HL-60 (cell line): ENCODE results near the gene BTBD9.

Experiments
- DNase-seq, 2 experiments: peaks; one replicate each; pipeline ENCODE4 v3.0.0-alpha.2; 2010 to 2020; ENCODE audit warnings: low read depth in 1 of 2, low spot score in 1 of 2
- H3K27ac ChIP-seq: fragments of 250-450 bp; sonication (Bioruptor Pico); replicated peaks from 2 replicates; pipeline ENCODE4 v1.5.1; 2020; ENCODE audit warnings: mild to moderate bottlenecking, moderate library complexity
- H3K27me3 ChIP-seq: fragments of 250-450 bp; sonication (Bioruptor Pico); 2 replicates; pipeline ENCODE4 v1.5.1; 2021; ENCODE audit warnings: mild to moderate bottlenecking, moderate library complexity; ENCODE audit not compliant: insufficient read depth, poor library complexity, severe bottlenecking
- H3K4me3 ChIP-seq: replicated peaks from 2 replicates; pipeline ENCODE4 v1.5.1; 2011; ENCODE audit warnings: mild to moderate bottlenecking, control low read depth, low read length; ENCODE audit not compliant: insufficient read depth
- GABPA ChIP-seq: IDR thresholded peaks from 2 replicates; pipeline ENCODE4 v1.6.1; 2012; ENCODE audit warnings: low read depth
- POLR2AphosphoS5 ChIP-seq: IDR thresholded peaks from 2 replicates; pipeline ENCODE4 v1.6.1; 2012; ENCODE audit warnings: low read depth
- SPI1 ChIP-seq: IDR thresholded peaks from 2 replicates; pipeline ENCODE4 v1.6.1; 2012; ENCODE audit warnings: low read depth, mild to moderate bottlenecking, borderline replicate concordance
- TF ChIP-seq, protein P1 (sequence below): IDR thresholded peaks from one replicate; pipeline ENCODE4 v1.5.1; 2011; ENCODE audit warnings: low read length, control low read depth, inconsistent platforms; ENCODE audit not compliant: insufficient read depth
- TF ChIP-seq, protein P2 (sequence below): IDR thresholded peaks from 2 replicates; pipeline ENCODE4 v1.6.1; 2012; ENCODE audit warnings: low read depth; ENCODE audit not compliant: insufficient replicate concordance

The BTBD9 gene

DNA sequence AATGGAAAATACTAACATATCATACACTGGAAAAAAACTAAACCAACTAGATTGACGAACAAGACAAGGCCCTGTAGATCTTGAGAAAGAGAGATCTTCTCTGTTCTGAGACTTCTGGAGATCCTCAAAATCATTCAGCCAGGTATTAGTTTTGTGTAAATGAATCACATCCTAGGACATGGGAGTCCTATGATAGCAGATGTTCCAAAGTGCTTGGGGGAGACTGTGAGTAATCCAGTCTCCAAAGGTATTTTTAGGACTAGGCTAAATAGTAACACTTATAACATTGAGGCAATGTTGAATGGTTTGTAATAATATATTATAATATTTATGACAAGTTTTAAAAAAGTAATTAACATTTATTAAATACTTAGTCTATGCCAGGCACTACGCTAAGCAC is 275.0 kb downstream of the BTBD9 start:
- TF ChIP-seq, protein P1, sequence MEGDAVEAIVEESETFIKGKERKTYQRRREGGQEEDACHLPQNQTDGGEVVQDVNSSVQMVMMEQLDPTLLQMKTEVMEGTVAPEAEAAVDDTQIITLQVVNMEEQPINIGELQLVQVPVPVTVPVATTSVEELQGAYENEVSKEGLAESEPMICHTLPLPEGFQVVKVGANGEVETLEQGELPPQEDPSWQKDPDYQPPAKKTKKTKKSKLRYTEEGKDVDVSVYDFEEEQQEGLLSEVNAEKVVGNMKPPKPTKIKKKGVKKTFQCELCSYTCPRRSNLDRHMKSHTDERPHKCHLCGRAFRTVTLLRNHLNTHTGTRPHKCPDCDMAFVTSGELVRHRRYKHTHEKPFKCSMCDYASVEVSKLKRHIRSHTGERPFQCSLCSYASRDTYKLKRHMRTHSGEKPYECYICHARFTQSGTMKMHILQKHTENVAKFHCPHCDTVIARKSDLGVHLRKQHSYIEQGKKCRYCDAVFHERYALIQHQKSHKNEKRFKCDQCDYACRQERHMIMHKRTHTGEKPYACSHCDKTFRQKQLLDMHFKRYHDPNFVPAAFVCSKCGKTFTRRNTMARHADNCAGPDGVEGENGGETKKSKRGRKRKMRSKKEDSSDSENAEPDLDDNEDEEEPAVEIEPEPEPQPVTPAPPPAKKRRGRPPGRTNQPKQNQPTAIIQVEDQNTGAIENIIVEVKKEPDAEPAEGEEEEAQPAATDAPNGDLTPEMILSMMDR: no peak
- TF ChIP-seq GABPA: no peak
- Histone ChIP-seq H3K27ac (no peak overlapping the region), H3K27me3 (no peaks in the 10 kb centered on the region), H3K4me3 (no peak overlapping the region)
- no peak for DNase-seq

DNA sequence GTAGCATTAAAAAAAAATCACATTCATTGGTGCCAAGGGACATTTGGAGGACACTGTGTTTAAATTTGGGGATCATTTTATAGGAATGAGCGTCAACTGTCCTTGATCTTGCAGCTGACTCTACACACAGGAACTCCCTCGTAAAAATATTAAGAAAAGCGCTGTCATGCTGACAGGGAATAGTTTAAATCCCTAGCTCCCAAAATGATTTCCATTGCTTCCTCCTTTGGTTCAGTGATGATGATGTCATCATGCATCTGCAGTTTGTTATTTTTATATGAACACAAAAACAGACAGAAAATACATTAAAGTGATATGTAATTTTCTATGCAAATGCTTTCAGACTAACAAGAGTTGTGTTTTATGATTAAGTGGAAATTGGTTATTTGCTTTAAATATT is 275.6 kb downstream of the BTBD9 start:
- TF ChIP-seq GABPA: no peak
- no peak for TF ChIP-seq SPI1
- TF ChIP-seq POLR2AphosphoS5: no peak
- TF ChIP-seq, protein P1: no peak
- TF ChIP-seq, protein P2, sequence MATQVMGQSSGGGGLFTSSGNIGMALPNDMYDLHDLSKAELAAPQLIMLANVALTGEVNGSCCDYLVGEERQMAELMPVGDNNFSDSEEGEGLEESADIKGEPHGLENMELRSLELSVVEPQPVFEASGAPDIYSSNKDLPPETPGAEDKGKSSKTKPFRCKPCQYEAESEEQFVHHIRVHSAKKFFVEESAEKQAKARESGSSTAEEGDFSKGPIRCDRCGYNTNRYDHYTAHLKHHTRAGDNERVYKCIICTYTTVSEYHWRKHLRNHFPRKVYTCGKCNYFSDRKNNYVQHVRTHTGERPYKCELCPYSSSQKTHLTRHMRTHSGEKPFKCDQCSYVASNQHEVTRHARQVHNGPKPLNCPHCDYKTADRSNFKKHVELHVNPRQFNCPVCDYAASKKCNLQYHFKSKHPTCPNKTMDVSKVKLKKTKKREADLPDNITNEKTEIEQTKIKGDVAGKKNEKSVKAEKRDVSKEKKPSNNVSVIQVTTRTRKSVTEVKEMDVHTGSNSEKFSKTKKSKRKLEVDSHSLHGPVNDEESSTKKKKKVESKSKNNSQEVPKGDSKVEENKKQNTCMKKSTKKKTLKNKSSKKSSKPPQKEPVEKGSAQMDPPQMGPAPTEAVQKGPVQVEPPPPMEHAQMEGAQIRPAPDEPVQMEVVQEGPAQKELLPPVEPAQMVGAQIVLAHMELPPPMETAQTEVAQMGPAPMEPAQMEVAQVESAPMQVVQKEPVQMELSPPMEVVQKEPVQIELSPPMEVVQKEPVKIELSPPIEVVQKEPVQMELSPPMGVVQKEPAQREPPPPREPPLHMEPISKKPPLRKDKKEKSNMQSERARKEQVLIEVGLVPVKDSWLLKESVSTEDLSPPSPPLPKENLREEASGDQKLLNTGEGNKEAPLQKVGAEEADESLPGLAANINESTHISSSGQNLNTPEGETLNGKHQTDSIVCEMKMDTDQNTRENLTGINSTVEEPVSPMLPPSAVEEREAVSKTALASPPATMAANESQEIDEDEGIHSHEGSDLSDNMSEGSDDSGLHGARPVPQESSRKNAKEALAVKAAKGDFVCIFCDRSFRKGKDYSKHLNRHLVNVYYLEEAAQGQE: no peak
- H3K27me3 ChIP-seq: no peaks in the 10 kb centered on the region
- no peak for DNase-seq
- no peak overlapping the region for H3K4me3 ChIP-seq
- H3K27ac ChIP-seq: no peak overlapping the region

DNA sequence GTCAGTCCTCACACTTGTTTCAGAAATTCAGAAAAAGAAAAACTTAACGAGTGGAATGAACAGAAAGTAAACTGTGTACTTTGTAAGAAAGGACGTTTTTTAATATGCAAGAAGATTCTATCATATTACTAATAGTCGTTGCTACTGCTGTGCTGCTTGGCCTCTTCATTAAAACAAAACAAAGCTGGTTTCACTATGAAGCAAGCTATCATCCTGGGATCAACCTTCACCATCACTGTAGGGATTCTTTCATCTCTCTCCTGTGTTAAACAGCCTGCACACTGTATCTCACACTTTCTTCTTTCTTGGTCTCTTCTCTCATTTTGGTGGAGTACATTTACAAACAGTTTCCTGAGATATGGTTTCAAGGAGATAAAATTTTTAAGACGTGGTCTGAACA is 284.2 kb downstream of the BTBD9 start:
- Histone ChIP-seq H3K27ac (no peak overlapping the region), H3K27me3 (no peaks in the 10 kb centered on the region), H3K4me3 (no peak overlapping the region)
- no peak for TF ChIP-seq POLR2AphosphoS5
- TF ChIP-seq GABPA: no peak
- TF ChIP-seq, protein P2: no peak
- TF ChIP-seq, protein P1: no peak
- no peak for TF ChIP-seq SPI1
- DNase-seq: no peak

DNA sequence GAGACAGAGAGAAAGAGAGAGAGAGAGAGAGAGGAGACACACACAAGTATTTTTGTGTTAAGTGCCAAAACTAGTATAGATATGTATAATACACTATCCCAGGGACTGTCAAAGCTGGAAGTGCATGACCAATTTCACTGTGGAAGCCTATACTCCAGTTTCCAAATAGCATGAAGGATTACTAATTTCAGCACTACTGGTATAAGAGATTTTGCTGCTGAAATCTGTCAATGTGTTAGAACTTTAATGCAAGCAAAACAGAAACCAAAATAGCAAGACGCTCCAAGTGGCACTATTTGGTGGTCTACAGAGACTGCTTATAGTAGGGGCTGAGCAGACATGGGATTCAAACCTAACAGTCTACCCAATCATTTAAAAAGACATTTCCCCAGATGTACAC is 284.8 kb downstream of the BTBD9 start:
- H3K4me3 ChIP-seq: no peak overlapping the region
- DNase-seq: no peak
- H3K27ac ChIP-seq: no peak overlapping the region
- H3K27me3 ChIP-seq: no peaks in the 10 kb centered on the region
- no peak for TF ChIP-seq SPI1
- TF ChIP-seq POLR2AphosphoS5: no peak
- TF ChIP-seq, protein P1: no peak
- TF ChIP-seq, protein P2: no peak
